ENCODE data around the gene STAU1.

STAU1 gene

GRCh38 chr20:49187851-49188641 lies at the start of gene STAU1:
TSS of gene STAU1 (minus strand) at chr20:49188334. CDS start at chr20:49166201, 22,133 bp downstream.
- H3K4me3 ChIP-seq (ENCODE audit: low read depth, low read length) = peak within 1 kb of the TSS; percentile 77
- TF ChIP-seq CTCF (IDR thresholded peaks at IDR 0.05; ENCODE audit: insufficient read depth, low read depth, low read length, missing control alignments) = no peak
- DNase-seq (ENCODE audit: low read depth) = peak; percentile 98

GRCh38 chr20:49237531-49237930 lies 49.4 kb upstream of the STAU1 start:
- DNase-seq (ENCODE audit: low read depth) = no peak
- TF ChIP-seq CTCF (IDR thresholded peaks at IDR 0.05; ENCODE audit: insufficient read depth, low read depth, low read length, missing control alignments) = no peak
- H3K4me3 ChIP-seq (ENCODE audit: low read depth, low read length) = no peak overlapping the region

- no peak for TF ChIP-seq CTCF (IDR thresholded peaks at IDR 0.05; ENCODE audit: insufficient read depth, low read depth, low read length, missing control alignments)
- no peak overlapping the region for H3K4me3 ChIP-seq (ENCODE audit: low read depth, low read length)
- no peak for DNase-seq (ENCODE audit: low read depth)
These were observed 48.2 kb upstream of the STAU1 start for GRCh38 chr20:49236301-49236700.

GRCh38 chr20:49234831-49235230 lies 46.7 kb upstream of the STAU1 start:
- DNase-seq (ENCODE audit: low read depth) = no peak
- TF ChIP-seq CTCF (IDR thresholded peaks at IDR 0.05; ENCODE audit: insufficient read depth, low read depth, low read length, missing control alignments) = no peak
- no peak overlapping the region for H3K4me3 ChIP-seq (ENCODE audit: low read depth, low read length)

- no peak overlapping the region for H3K4me3 ChIP-seq (ENCODE audit: low read depth, low read length)
- no peak for TF ChIP-seq CTCF (IDR thresholded peaks at IDR 0.05; ENCODE audit: insufficient read depth, low read depth, low read length, missing control alignments)
- DNase-seq (ENCODE audit: low read depth) = no peak
These were observed 45.1 kb upstream of the STAU1 start for GRCh38 chr20:49233226-49233625.

GRCh38 chr20:49231471-49231870 lies 43.3 kb upstream of the STAU1 start:
- DNase-seq (ENCODE audit: low read depth) = no peak
- TF ChIP-seq CTCF (IDR thresholded peaks at IDR 0.05; ENCODE audit: insufficient read depth, low read depth, low read length, missing control alignments) = no peak
- H3K4me3 ChIP-seq (ENCODE audit: low read depth, low read length) = no peak overlapping the region

Measured in GM12865 (cell line).